ENCODE measurements around the gene LMX1B.

LMX1B gene

DNA sequence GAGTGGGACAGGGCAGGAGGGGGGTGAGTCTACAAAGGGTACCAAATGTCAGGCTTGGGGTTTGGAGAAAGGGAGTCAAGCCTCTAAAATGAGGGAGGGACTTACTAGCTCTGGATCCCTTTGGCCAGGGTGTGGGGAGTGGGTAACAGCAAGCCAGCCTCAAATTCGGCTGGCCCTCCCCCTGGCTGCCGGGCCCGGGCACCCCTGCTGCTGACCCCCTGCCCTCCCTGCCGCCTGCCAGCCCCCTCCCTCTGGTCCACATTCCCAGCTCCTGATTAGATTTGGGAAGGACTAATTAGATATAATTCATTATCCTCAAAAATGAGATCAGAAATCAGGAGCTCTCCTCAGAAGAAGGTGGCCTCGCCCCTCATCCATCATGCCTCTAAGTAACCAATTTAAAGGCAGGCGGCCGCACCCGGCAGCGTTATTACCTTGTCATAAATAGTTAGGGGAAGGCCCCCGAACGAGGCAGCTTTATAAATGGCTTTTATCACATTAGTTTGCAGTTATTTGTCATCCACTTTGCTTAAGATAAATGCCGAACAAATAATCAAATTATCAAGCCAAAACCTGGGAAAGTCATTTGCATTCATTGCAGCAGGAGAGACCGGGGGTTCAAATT lies 44.6 kb downstream of the LMX1B start:
- no peak for DNase-seq (ENCODE audit: low read depth in 2 of 2)

GRCh38 chr9:126658956-126659555 lies 45.3 kb downstream of the LMX1B start:
- no peak for DNase-seq (ENCODE audit: low read depth in 2 of 2)

GRCh38 chr9:126661122-126661520 lies 47.4 kb downstream of the LMX1B start:
- DNase-seq (ENCODE audit: low read depth in 2 of 2) = no peak

GRCh38 chr9:126661521-126662251 lies 48.0 kb downstream of the LMX1B start:
- DNase-seq (ENCODE audit: low read depth in 2 of 2) = no peak

DNA sequence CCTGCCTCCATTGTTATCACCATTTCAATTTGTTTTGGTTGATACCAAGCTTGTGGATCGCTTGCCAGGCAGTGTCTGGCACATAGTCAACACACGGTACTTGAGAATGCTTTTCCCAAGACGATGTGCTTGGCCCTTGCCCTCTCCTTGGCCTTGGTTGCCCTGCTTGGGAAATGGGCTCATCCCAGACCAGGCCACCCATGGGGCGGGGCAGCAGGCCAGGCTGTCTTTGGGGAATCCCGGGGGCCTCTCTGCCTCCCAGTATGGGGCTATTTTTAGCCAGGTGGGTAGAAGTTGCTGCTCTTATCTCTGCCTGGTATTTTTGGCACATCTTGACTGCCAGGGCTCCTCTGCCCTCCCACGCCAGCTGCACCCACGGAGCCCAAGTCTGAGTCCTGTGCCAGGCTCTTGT lies 49.9 kb downstream of the LMX1B start:
- DNase-seq (ENCODE audit: low read depth in 2 of 2) = no peak

GRCh38 chr9:126664900-126665643 lies 51.3 kb downstream of the LMX1B start:
- no peak for DNase-seq (ENCODE audit: low read depth in 2 of 2)

DNA sequence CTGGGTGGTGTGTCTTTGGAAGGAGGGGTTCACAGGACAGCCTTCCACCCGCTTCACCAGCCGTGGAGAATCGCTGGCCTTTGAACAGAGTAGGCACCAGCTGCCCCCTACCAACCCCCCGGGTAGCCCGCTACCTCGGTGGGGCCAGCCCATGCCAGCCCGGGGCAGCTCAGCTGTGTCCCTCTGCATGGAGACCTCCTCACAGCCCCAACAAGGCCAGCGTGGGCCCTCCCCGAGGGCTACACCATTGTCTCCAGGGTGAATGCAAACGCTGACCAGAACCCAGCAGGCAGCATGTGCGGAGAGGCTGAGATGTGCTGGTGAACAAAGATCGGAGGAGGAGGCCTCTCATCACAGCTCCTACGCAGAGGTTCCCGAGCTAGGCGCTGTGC lies 51.9 kb downstream of the LMX1B start:
- DNase-seq (ENCODE audit: low read depth in 2 of 2) = no peak

GRCh38 chr9:126666155-126666803 lies 52.6 kb downstream of the LMX1B start:
- DNase-seq (ENCODE audit: low read depth in 2 of 2) = no peak

- no peak for DNase-seq (ENCODE audit: low read depth in 2 of 2)
Observed at GRCh38 chr9:126667190-126668055, 53.7 kb downstream of the LMX1B start.

DNA sequence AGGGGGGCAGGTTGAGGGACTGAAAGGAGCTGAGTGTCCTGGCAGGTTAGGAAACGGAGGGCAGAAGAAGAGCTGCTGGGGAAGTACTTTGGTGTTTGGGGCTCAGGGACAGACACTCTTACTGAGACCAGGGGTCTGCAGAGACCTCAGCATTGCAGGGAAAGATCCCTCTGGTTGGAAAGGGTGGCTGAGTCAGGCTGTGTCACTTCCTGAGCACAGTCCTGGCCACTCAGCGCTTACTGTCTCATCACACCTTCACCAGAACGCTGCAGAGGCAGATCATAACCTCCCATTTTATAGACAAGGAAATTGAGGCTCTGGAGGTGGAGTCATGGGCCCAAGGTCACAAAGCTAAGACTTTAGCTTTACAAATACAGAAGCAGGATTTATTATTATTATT lies 54.3 kb downstream of the LMX1B start:
- no peak for DNase-seq (ENCODE audit: low read depth in 2 of 2)

GRCh38 chr9:126669108-126669507 lies 55.4 kb downstream of the LMX1B start:
- DNase-seq (ENCODE audit: low read depth in 2 of 2) = no peak

- no peak for DNase-seq (ENCODE audit: low read depth in 2 of 2)
Observed at GRCh38 chr9:126670270-126670669, 56.5 kb downstream of the LMX1B start.

GRCh38 chr9:126671381-126671831 lies 57.7 kb downstream of the LMX1B start:
- DNase-seq (ENCODE audit: low read depth in 2 of 2) = no peak

DNA sequence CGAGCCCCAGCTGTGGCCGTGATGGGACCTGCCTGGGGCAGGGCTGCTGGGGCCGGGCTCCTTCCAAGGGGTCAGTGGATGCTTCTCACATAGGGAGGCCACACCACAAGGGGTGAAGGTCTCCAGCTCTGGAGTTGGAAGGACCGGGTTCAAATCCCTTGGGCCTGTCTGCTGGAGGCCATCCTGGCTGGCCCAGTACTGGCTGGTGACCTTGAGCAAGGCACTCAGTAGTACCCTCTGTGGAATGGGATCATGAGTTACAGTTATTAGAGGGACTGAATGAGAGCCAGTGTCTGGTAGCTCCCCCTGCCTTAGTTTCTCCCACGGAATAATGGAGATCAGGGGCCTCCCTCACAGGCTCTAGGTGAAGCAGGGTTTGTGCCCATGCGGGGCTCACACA lies 58.3 kb downstream of the LMX1B start:
- DNase-seq (ENCODE audit: low read depth in 2 of 2) = no peak

GRCh38 chr9:126672634-126673284 lies 59.0 kb downstream of the LMX1B start:
- DNase-seq (ENCODE audit: low read depth in 2 of 2) = no peak

- no peak for DNase-seq (ENCODE audit: low read depth in 2 of 2)
Observed at GRCh38 chr9:126673689-126674364, 60.1 kb downstream of the LMX1B start.

- DNase-seq (ENCODE audit: low read depth in 2 of 2) = no peak
Observed at GRCh38 chr9:126674365-126675146, 60.8 kb downstream of the LMX1B start.

DNA sequence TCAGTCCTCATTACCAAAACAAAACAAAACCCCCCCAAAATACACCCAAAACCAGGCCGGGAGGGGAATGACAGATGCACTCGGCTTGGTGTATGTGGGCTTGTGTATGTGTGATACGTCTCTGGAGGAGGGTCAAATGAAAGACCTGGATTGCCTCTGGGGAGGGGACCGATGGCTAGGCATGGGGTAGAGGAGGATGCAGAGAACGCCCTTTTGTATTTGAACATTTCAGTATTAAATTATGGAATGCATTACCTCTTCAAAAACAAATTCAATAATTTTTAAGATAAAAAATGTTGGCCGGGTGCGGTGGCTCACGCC lies 61.4 kb downstream of the LMX1B start:
- no peak for DNase-seq (ENCODE audit: low read depth in 2 of 2)

- no peak for DNase-seq (ENCODE audit: low read depth in 2 of 2)
Observed at GRCh38 chr9:126676102-126676684, 62.5 kb downstream of the LMX1B start.
